Measurements from ENCODE around the gene GK. TPM values are rescaled to one million over a fixed set of nuclear protein-coding genes. Genes with fewer than 3 reads are reported as not detected.

Gene GK
- total and polyA plus RNA-seq, 2 donors (not counting 1 experiment from before 2014, with no cell fraction given) = 4.8 to 10.2 TPM

DNA sequence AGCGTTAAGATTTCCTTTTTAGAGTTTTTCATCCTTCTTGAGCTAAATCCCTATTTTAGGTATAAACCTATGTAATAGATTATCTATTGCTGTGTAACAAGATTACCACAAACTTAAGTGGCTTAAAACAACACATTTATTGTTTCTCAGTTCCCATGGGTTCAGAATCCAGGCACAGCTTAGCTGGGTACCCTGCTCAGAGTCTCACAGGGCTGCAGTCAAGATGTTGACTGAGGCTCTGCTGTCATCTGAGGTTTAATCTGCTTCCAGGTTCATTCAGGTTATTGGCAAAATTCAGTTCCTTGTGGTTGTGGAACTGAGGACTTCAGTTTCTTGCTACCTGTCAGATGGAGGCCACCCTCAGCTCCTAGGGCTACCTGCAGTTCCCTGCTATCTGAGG lies 60.9 kb downstream of the GK start:
- no CpG with 5 or more reads among the region's 1 CpG for WGBS (ENCODE audit: insufficient coverage)
- H4K20me1 ChIP-seq (ENCODE audit: control insufficient read depth, insufficient read depth, low read length, poor library complexity, severe bottlenecking) = no peaks in the 10 kb centered on the region
- no peaks in the 10 kb centered on the region for H3K27me3 ChIP-seq (replicated peaks in 1 of 4; ENCODE audit: control extremely low read depth in 1 of 4, control insufficient read depth in 3 of 4, insufficient read depth in 4 of 4, low read length in 3 of 4)
- no peak overlapping the region for H3K4me3 ChIP-seq (ENCODE audit: control extremely low read depth in 1 of 5, extremely low read depth in 1 of 5, insufficient read depth in 1 of 5, low read depth in 2 of 5, low read length in 4 of 5)
- no peaks in the 10 kb centered on the region for H3K79me2 ChIP-seq (ENCODE audit: control insufficient read depth, insufficient read depth, low read length)
- TF ChIP-seq, protein P1, sequence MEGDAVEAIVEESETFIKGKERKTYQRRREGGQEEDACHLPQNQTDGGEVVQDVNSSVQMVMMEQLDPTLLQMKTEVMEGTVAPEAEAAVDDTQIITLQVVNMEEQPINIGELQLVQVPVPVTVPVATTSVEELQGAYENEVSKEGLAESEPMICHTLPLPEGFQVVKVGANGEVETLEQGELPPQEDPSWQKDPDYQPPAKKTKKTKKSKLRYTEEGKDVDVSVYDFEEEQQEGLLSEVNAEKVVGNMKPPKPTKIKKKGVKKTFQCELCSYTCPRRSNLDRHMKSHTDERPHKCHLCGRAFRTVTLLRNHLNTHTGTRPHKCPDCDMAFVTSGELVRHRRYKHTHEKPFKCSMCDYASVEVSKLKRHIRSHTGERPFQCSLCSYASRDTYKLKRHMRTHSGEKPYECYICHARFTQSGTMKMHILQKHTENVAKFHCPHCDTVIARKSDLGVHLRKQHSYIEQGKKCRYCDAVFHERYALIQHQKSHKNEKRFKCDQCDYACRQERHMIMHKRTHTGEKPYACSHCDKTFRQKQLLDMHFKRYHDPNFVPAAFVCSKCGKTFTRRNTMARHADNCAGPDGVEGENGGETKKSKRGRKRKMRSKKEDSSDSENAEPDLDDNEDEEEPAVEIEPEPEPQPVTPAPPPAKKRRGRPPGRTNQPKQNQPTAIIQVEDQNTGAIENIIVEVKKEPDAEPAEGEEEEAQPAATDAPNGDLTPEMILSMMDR (IDR thresholded peaks at IDR 0.05) = no peak
- no peak for TF ChIP-seq EZH2 (IDR thresholded peaks at IDR 0.05; ENCODE audit: borderline replicate concordance, insufficient read depth, low read depth, low read length, poor library complexity, severe bottlenecking)
- no peak for ATAC-seq (ENCODE audit: low read depth)
- peaks cover 3% of the 10 kb centered on the region in 2 experiments for H3K36me3 ChIP-seq (replicated peaks in 1 of 2; ENCODE audit: control extremely low read depth in 1 of 2, control insufficient read depth in 1 of 2, extremely low read depth in 1 of 2, insufficient read depth in 2 of 2, low read length in 1 of 2)
- Mint-ChIP-seq H3K27ac (no peak overlapping the region), H3K27me3 (no peaks in the 10 kb centered on the region), H3K4me3 (no peak overlapping the region), H3K9me3 (ENCODE audit: insufficient read depth) (no peaks in the 10 kb centered on the region), H3K4me1 (peaks cover 8% of the 10 kb centered on the region)
- peaks cover 0 to 5% (median 5%) of the 10 kb centered on the region in 3 donors for H3K9me3 ChIP-seq (ENCODE audit: control extremely low read depth in 1 of 3, control insufficient read depth in 2 of 3, insufficient read depth in 1 of 3, low read length in 2 of 3)
- intact Hi-C loops (cut with micrococcal nuclease) = loop anchor here (10.0 kb wide), 1 partner anchor 59 kb away; the partner anchor contains the start of gene GK
- no peak overlapping the region for H3K27ac ChIP-seq (ENCODE audit: low read length in 2 of 2)
- H3K4me2 ChIP-seq (replicated peaks; ENCODE audit: low read depth, low read length, poor library complexity, severe bottlenecking) = no peak overlapping the region
- no peak overlapping the region for H3K9ac ChIP-seq (ENCODE audit: low read length)
- DNase-seq = no peak
- H3K4me1 ChIP-seq (ENCODE audit: control insufficient read depth in 2 of 2, insufficient read depth in 2 of 2, low read length in 2 of 2) = peaks cover 7% of the 10 kb centered on the region in 2 donors
- ChIA-PET POLR2A (no interaction called here), CTCF (no interaction called here)
- no peak overlapping the region for H2AFZ ChIP-seq (ENCODE audit: insufficient read depth, low read depth, low read length, poor library complexity, severe bottlenecking)

DNA sequence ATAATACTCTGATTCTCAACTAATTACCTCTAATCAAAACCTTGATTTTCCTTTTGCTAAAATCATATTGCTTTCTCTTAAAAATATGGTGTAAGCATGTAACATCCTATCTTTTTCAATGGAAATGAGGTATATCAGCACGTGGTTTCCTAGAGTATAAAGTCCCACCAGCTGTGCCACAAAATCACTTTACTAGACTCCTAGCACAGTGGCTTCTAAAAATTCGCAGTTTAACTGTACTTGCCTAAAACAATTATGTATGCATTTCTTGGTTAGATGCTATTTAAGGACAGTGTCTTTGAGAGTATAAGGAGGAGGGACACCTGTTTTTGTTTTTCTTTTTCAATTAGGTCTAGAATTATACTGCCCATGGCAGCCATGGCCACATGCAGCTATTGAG lies 62.8 kb downstream of the GK start:
- Mint-ChIP-seq H3K9me3 (ENCODE audit: insufficient read depth) (no peaks in the 10 kb centered on the region), H3K27me3 (no peaks in the 10 kb centered on the region), H3K4me1 (peaks cover 8% of the 10 kb centered on the region), H3K4me3 (no peak overlapping the region), H3K27ac (no peak overlapping the region)
- Histone ChIP-seq H3K36me3 (replicated peaks in 1 of 2; ENCODE audit: control extremely low read depth in 1 of 2, control insufficient read depth in 1 of 2, extremely low read depth in 1 of 2, insufficient read depth in 2 of 2, low read length in 1 of 2) (no peaks in the 10 kb centered on the region), H2AFZ (ENCODE audit: insufficient read depth, low read depth, low read length, poor library complexity, severe bottlenecking) (no peak overlapping the region), H3K4me2 (replicated peaks; ENCODE audit: low read depth, low read length, poor library complexity, severe bottlenecking) (no peak overlapping the region), H4K20me1 (ENCODE audit: control insufficient read depth, insufficient read depth, low read length, poor library complexity, severe bottlenecking) (no peaks in the 10 kb centered on the region), H3K4me3 (ENCODE audit: control extremely low read depth in 1 of 5, extremely low read depth in 1 of 5, insufficient read depth in 1 of 5, low read depth in 2 of 5, low read length in 4 of 5) (no peak overlapping the region), H3K9me3 (ENCODE audit: control extremely low read depth in 1 of 3, control insufficient read depth in 2 of 3, insufficient read depth in 1 of 3, low read length in 2 of 3) (peaks cover 0 to 5% (median 5%) of the 10 kb centered on the region in 3 donors), H3K79me2 (ENCODE audit: control insufficient read depth, insufficient read depth, low read length) (no peaks in the 10 kb centered on the region), H3K27me3 (replicated peaks in 1 of 4; ENCODE audit: control extremely low read depth in 1 of 4, control insufficient read depth in 3 of 4, insufficient read depth in 4 of 4, low read length in 3 of 4) (no peaks in the 10 kb centered on the region), H3K27ac (ENCODE audit: low read length in 2 of 2) (no peak overlapping the region), H3K4me1 (ENCODE audit: control insufficient read depth in 2 of 2, insufficient read depth in 2 of 2, low read length in 2 of 2) (peaks cover 7% of the 10 kb centered on the region in 2 donors), H3K9ac (ENCODE audit: low read length) (no peak overlapping the region)
- ChIA-PET CTCF (no interaction called here), POLR2A (no interaction called here)
- ATAC-seq (ENCODE audit: low read depth) (no peak), DNase-seq (no peak)
- no peak for TF ChIP-seq EZH2 (IDR thresholded peaks at IDR 0.05; ENCODE audit: borderline replicate concordance, insufficient read depth, low read depth, low read length, poor library complexity, severe bottlenecking)
- TF ChIP-seq, protein P1 (IDR thresholded peaks at IDR 0.05) = no peak
- intact Hi-C loops (cut with micrococcal nuclease) = loop anchor here (10.0 kb wide), 1 partner anchor 61 kb away; the partner anchor contains the start of gene GK
- WGBS (ENCODE audit: insufficient coverage) = no CpG with 5 or more reads among the region's 2 CpGs

All from B cell (primary cell).